ENCODE data around the gene GALP. TPM values are rescaled to one million over a fixed set of nuclear protein-coding genes. Genes with fewer than 3 reads are reported as not detected.

The GALP gene
- total RNA-seq, 1 experiment from 2014 or later, result not detected

DNA sequence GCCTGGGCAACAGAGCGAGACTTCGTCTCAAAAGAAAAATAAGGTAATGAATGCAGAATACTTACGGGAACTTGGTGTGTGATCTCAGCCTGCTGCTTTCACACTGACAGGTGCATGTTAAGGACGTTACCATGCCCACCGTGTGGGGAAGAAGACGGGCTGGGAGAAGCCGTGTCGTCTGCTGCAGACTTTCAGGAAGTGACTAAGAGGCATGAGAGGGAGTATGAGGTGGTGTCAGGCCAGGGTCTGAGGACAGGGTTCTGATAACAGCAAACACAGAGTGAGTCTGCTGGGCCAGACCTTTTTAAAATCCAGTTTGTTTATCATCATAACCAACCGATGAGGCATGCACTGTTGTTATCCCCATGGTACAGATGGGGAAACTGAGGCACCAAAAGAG, 13.6 kb upstream of the GALP start:
- Histone ChIP-seq H3K23me2 (ENCODE audit: insufficient read length, low read depth, low read length, poor library complexity, severe bottlenecking) (no peaks in the 10 kb centered on the region), H3K79me2 (ENCODE audit: insufficient read depth, low read length) (no peaks in the 10 kb centered on the region), H4K5ac (ENCODE audit: insufficient read length, low read depth, low read length) (no peak overlapping the region), H3K9me3 (ENCODE audit: control insufficient read depth, low read depth, low read length) (no peaks in the 10 kb centered on the region), H3K27ac (ENCODE audit: insufficient read length, low read depth, low read length) (no peak overlapping the region), H3T11ph (ENCODE audit: low read length) (no peak overlapping the region), H3K79me1 (ENCODE audit: insufficient read depth, low read depth, low read length, poor library complexity, severe bottlenecking) (no peaks in the 10 kb centered on the region), H3K4me1 (ENCODE audit: insufficient read depth, low read length) (no peaks in the 10 kb centered on the region), H3K18ac (ENCODE audit: insufficient read length, low read depth, low read length) (no peak overlapping the region), H3K56ac (ENCODE audit: insufficient read length, low read depth, low read length) (no peak overlapping the region), H2BK5ac (ENCODE audit: insufficient read length, low read length) (no peak overlapping the region), H3K9ac (ENCODE audit: extremely low read depth, insufficient read length, low read length) (no peak overlapping the region), H4K8ac (replicated peaks; ENCODE audit: insufficient read length, low read depth, low read length) (no peak overlapping the region), H2AFZ (ENCODE audit: low read length) (no peak overlapping the region), H4K20me1 (ENCODE audit: control insufficient read depth, insufficient read depth, insufficient read length) (no peaks in the 10 kb centered on the region), H3K23ac (ENCODE audit: insufficient read length, low read depth, low read length) (no peak overlapping the region), H2BK20ac (ENCODE audit: low read depth, low read length, poor library complexity, severe bottlenecking) (no peak overlapping the region), H3K4me2 (ENCODE audit: insufficient read depth, insufficient read length, low read length) (no peak overlapping the region), H2BK12ac (ENCODE audit: insufficient read length, low read depth, low read length) (no peak overlapping the region), H2BK120ac (ENCODE audit: low read depth, low read length, poor library complexity, severe bottlenecking) (no peak overlapping the region), H3K4ac (ENCODE audit: low read depth, low read length) (no peak overlapping the region), H4K91ac (ENCODE audit: insufficient read length, low read depth, low read length) (no peak overlapping the region), H3K14ac (ENCODE audit: insufficient read depth, low read length) (no peak overlapping the region), H3K27me3 (ENCODE audit: insufficient read depth, low read length) (no peaks in the 10 kb centered on the region), H2AK5ac (ENCODE audit: insufficient read length, low read length) (no peak overlapping the region), H2BK15ac (ENCODE audit: low read depth, low read length) (no peak overlapping the region)
- no peaks in the 10 kb centered on the region for H3K4me1 Mint-ChIP-seq
- no peaks in the 10 kb centered on the region; the same call in 1 of the 2 replicates for H3K27me3 Mint-ChIP-seq (ENCODE audit: low read depth)
- no peak overlapping the region for H3K4me3 Mint-ChIP-seq
- H3K9me3 Mint-ChIP-seq, result no peaks in the 10 kb centered on the region; a peak in 1 of 5 replicates
- WGBS (ENCODE audit: extremely low coverage, insufficient read length, low lambda C conversion rate), result no CpG with 5 or more reads among the region's 9 CpGs
- H3K36me3 Mint-ChIP-seq (ENCODE audit: insufficient read depth in 1 of 3, low read depth in 3 of 3), result peaks cover 7 to 12% (median 9%) of the 10 kb centered on the region in 3 experiments
- H3K27ac Mint-ChIP-seq, result no peak overlapping the region
- TF ChIP-seq CTCF (conservative IDR thresholded peaks at IDR 0.05), result no peak
- DNase-seq, result no peak

Data from H9 (cell line).